A673 (cell line): Measurements from ENCODE around the gene AURKAIP1. TPM values are rescaled to one million over a fixed set of nuclear protein-coding genes. Genes with fewer than 3 reads are reported as not detected.

Source experiments
- BruUV-seq: library from RNA; stranded (reverse); fragments of 400-500 nt; replicated peaks from 2 replicates; lab custom pipeline; 2021; lab: Mats Ljungman, UMichigan
- CTCF ChIA-PET: fragments of 300-600 bp; sonication (Branson Sonifier 250); formaldehyde crosslinking; loops from one replicate; lab custom pipeline; 2022; ENCODE audit warnings: antibody characterized with exemption; lab: Charles Lee
- POLR2A ChIA-PET: fragments of 300-600 bp; sonication (Branson Sonifier 250); formaldehyde crosslinking; loops from one replicate; lab custom pipeline; 2022; ENCODE audit warnings: antibody characterized with exemption; ENCODE audit not compliant: low non-redundant PET; lab: Charles Lee
- DNase-seq: peaks from one replicate; pipeline ENCODE4 v3.0.0-alpha.2; 2015; ENCODE audit warnings: low spot score
- H3K27ac ChIP-seq: fragments of 200-600 bp; sonication (generic); 2 replicates; pipeline ENCODE4 v1.5.1; 2016; ENCODE audit warnings: mixed run types, low read depth, mild to moderate bottlenecking, mixed read lengths, antibody characterized with exemption, low read length; ENCODE audit not compliant: poor library complexity, severe bottlenecking
- H3K27me3 ChIP-seq: fragments of 200-600 bp; sonication (generic); replicated peaks from 2 replicates; pipeline ENCODE4 v1.6.1; 2017; ENCODE audit warnings: mixed run types, low read depth, mild to moderate bottlenecking, mixed read lengths, antibody characterized with exemption, low read length; ENCODE audit not compliant: insufficient read depth, poor library complexity
- H3K36me3 ChIP-seq: fragments of 200-600 bp; sonication (generic); 2 replicates; pipeline ENCODE4 v1.6.1; 2016; ENCODE audit warnings: mixed run types, mild to moderate bottlenecking, mixed read lengths, antibody characterized with exemption, low read length; ENCODE audit not compliant: insufficient read depth, poor library complexity, severe bottlenecking
- H3K4me1 ChIP-seq: fragments of 200-600 bp; sonication (generic); 2 replicates; pipeline ENCODE4 v1.6.1; 2017; ENCODE audit warnings: mixed run types, mild to moderate bottlenecking, mixed read lengths, antibody characterized with exemption, low read length; ENCODE audit not compliant: insufficient read depth, poor library complexity, severe bottlenecking
- H3K4me3 ChIP-seq: fragments of 200-600 bp; sonication (generic); 2 replicates; pipeline ENCODE4 v1.5.1; 2016; ENCODE audit warnings: low read depth, mixed run types, mild to moderate bottlenecking, mixed read lengths, low read length; ENCODE audit not compliant: poor library complexity, severe bottlenecking
- H3K9me3 ChIP-seq: fragments of 200-600 bp; sonication (generic); 2 replicates; pipeline ENCODE4 v1.6.1; 2016; ENCODE audit warnings: mixed run types, low read depth, mild to moderate bottlenecking, mixed read lengths, antibody characterized with exemption, low read length; ENCODE audit not compliant: poor library complexity, severe bottlenecking
- CTCF ChIP-seq: fragments of 300-800, 200-600 bp; sonication (generic); conservative IDR thresholded peaks from 2 replicates; pipeline ENCODE4 v1.5.1; 2017; ENCODE audit warnings: low read depth, mild to moderate bottlenecking, antibody characterized with exemption, low read length, moderate library complexity, mixed read lengths
- EZH2 ChIP-seq: fragments of 200-600 bp; sonication (generic); IDR thresholded peaks from 2 replicates; pipeline ENCODE4 v1.6.1; 2017; ENCODE audit warnings: borderline replicate concordance, low read depth, mild to moderate bottlenecking, mixed read lengths, antibody characterized with exemption, low read length; ENCODE audit not compliant: poor library complexity, severe bottlenecking
- intact Hi-C: fragments of 100-400 bp; cut with micrococcal nuclease; formaldehyde crosslinking; loops from one replicate; pipeline ENCODE4 v1.10.0; 2022; ENCODE audit not compliant: unreplicated experiment
- total RNA-seq: library from RNA; stranded (reverse); gene quantifications from 2 replicates; pipeline ENCODE4 v1.2.3, GENCODE V29; 2021

Gene AURKAIP1
- total RNA-seq, 1 experiment from 2014 or later: 172 TPM

GRCh38 chr1:1393428-1393827 is 18.4 kb upstream of the AURKAIP1 start:
- Histone ChIP-seq H3K4me3 (no peak overlapping the region), H3K9me3 (no peaks in the 10 kb centered on the region), H3K4me1 (peaks cover 11% of the 10 kb centered on the region), H3K27ac (no peak overlapping the region), H3K27me3 (no peaks in the 10 kb centered on the region), H3K36me3 (peaks cover 90% of the 10 kb centered on the region)
- CTCF ChIA-PET: no interaction called here
- no peak for TF ChIP-seq EZH2
- no peak for TF ChIP-seq CTCF
- POLR2A ChIA-PET: no interaction called here
- no peak for DNase-seq
- intact Hi-C loops: no loop called here
- BruUV-seq: no TSS peak

GRCh38 chr1:1393014-1393413 is 18.0 kb upstream of the AURKAIP1 start:
- intact Hi-C loops: no loop called here
- Histone ChIP-seq H3K4me3 (no peak overlapping the region), H3K36me3 (peaks cover 94% of the 10 kb centered on the region), H3K27me3 (no peaks in the 10 kb centered on the region), H3K4me1 (peaks cover 9% of the 10 kb centered on the region), H3K9me3 (no peaks in the 10 kb centered on the region), H3K27ac (no peak overlapping the region)
- TF ChIP-seq CTCF (no peak), EZH2 (no peak)
- BruUV-seq: no TSS peak
- POLR2A ChIA-PET: no interaction called here
- CTCF ChIA-PET: no interaction called here
- DNase-seq: no peak

- Histone ChIP-seq H3K4me3 (no peak overlapping the region), H3K27ac (no peak overlapping the region), H3K36me3 (peaks cover 95% of the 10 kb centered on the region), H3K9me3 (no peaks in the 10 kb centered on the region), H3K4me1 (no peaks in the 10 kb centered on the region), H3K27me3 (no peaks in the 10 kb centered on the region)
- ChIA-PET CTCF (interaction anchor here (0.9 kb wide), 1 partner anchor 16 kb away, joined by 3 read pairs; no protein-coding TSS in a partner anchor), POLR2A (interaction anchor here (0.7 kb wide), 1 partner anchor 14 kb away, joined by 3 read pairs; no protein-coding TSS in a partner anchor)
- intact Hi-C loops: no loop called here
- no TSS peak for BruUV-seq
- DNase-seq: no peak
- TF ChIP-seq CTCF (no peak), EZH2 (no peak)
These were observed 16.2 kb upstream of the AURKAIP1 start for GRCh38 chr1:1391225-1391624.
